Epithelial cell of esophagus (primary cell): Measurements from ENCODE around the gene SULT1C4.

ENCODE experiments used
- DNase-seq: peaks from one replicate; pipeline ENCODE4 v3.0.0; 2010; ENCODE audit warnings: low read depth
- H3K4me3 ChIP-seq: 2 replicates; pipeline ENCODE4 v1.5.1; 2011; ENCODE audit warnings: mild to moderate bottlenecking, low read length, control low read depth
- CTCF ChIP-seq: IDR thresholded peaks from 2 replicates; pipeline ENCODE4 v1.5.1; 2011; ENCODE audit warnings: low read depth, mild to moderate bottlenecking, low read length, control low read depth, inconsistent platforms; ENCODE audit not compliant: insufficient read depth; ENCODE audit errors: missing control alignments

SULT1C4 gene

GRCh38 chr2:108395155-108395554, 17.4 kb downstream of the SULT1C4 start:
- no peak overlapping the region for H3K4me3 ChIP-seq
- no peak for TF ChIP-seq CTCF
- DNase-seq: no peak

- DNase-seq: peak; percentile 38
- TF ChIP-seq CTCF: peak; percentile 36
- H3K4me3 ChIP-seq: no peak overlapping the region
Measured at GRCh38 chr2:108396845-108397244, 19.1 kb downstream of the SULT1C4 start.

GRCh38 chr2:108399479-108399878, 21.7 kb downstream of the SULT1C4 start:
- no peak overlapping the region for H3K4me3 ChIP-seq
- TF ChIP-seq CTCF: no peak

GRCh38 chr2:108401800-108402199, 24.0 kb downstream of the SULT1C4 start:
- DNase-seq: no peak
- no peak for TF ChIP-seq CTCF
- no peak overlapping the region for H3K4me3 ChIP-seq

More at GRCh38 chr2:108399479-108399878, 21.7 kb downstream of the SULT1C4 start:
- DNase-seq: no peak

- no peak for DNase-seq
- no peak for TF ChIP-seq CTCF
- H3K4me3 ChIP-seq: no peak overlapping the region
Measured at GRCh38 chr2:108403494-108403893, 25.7 kb downstream of the SULT1C4 start.

GRCh38 chr2:108404784-108405397, 27.1 kb downstream of the SULT1C4 start:
- no peak overlapping the region for H3K4me3 ChIP-seq
- DNase-seq: peak; percentile 67
- no peak for TF ChIP-seq CTCF

- peak; percentile 9 for DNase-seq
- H3K4me3 ChIP-seq: no peak overlapping the region
- no peak for TF ChIP-seq CTCF
Measured at GRCh38 chr2:108407864-108408729, 30.3 kb downstream of the SULT1C4 start.
